ENCODE measurements around the gene PLSCR2. TPM values are rescaled to one million over a fixed set of nuclear protein-coding genes. Genes with fewer than 3 reads are reported as not detected.

Gene PLSCR2
- total RNA-seq, 3 donors from 2014 or later (not counting 1 experiment from before 2014, with no cell fraction given): 0.38 TPM; not detected in 2

DNA sequence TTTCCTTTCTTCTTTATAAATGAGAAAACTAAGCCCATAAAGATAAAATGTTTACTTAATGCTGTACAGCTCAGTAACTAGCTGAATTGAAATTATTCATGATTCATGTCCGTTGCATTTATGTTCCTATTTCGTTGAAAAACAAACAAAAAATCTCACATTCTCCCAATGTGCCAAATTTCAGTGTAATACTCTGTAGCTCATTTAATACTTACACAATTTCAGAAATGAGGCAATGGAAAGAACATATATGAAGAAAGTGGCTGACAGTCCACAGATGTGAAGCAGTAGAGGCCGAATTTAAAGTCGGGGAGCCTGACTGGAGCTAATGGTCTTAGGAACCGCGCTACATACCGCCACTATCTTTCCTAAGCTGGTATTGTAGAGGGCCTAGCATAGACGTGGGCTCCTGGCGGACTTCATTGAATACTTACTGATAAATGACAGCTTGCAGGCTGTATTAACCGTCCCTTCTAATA is 651 bp downstream of the PLSCR2 start:
- H3K27ac Mint-ChIP-seq: peak overlapping the region in 1 of 2 donors; percentile 87
- H3K27me3 Mint-ChIP-seq (ENCODE audit: low read depth in 2 of 2): peaks cover under 1 to 2% of the 10 kb centered on the region in 2 donors
- H3K36me3 Mint-ChIP-seq: no peaks in the 10 kb centered on the region
- Histone ChIP-seq H3K36me3 (ENCODE audit: control insufficient read depth, insufficient read depth, low read length) (no peaks in the 10 kb centered on the region), H3K4me3 (ENCODE audit: low read length) (peak overlapping the region; percentile 72), H3K27me3 (ENCODE audit: control insufficient read depth, insufficient read depth, low read length) (no peaks in the 10 kb centered on the region), H3K4me1 (ENCODE audit: control insufficient read depth, insufficient read depth, low read length) (peaks cover 13% of the 10 kb centered on the region), H3K9me3 (ENCODE audit: control insufficient read depth, insufficient read depth, low read length) (no peaks in the 10 kb centered on the region), H3K27ac (ENCODE audit: low read length) (peak overlapping the region; percentile 60)
- peaks cover 0 to 7% of the 10 kb centered on the region in 2 donors for H3K4me1 Mint-ChIP-seq
- WGBS (ENCODE audit: insufficient coverage): 92% methylated on average over 10 of the region's 10 CpGs
- intact Hi-C loops (cut with micrococcal nuclease): no loop called here
- DNase-seq (no peak), ATAC-seq (no peak)
- peak overlapping the region; percentile 82 for H3K4me3 Mint-ChIP-seq
- TF ChIP-seq, protein P1, sequence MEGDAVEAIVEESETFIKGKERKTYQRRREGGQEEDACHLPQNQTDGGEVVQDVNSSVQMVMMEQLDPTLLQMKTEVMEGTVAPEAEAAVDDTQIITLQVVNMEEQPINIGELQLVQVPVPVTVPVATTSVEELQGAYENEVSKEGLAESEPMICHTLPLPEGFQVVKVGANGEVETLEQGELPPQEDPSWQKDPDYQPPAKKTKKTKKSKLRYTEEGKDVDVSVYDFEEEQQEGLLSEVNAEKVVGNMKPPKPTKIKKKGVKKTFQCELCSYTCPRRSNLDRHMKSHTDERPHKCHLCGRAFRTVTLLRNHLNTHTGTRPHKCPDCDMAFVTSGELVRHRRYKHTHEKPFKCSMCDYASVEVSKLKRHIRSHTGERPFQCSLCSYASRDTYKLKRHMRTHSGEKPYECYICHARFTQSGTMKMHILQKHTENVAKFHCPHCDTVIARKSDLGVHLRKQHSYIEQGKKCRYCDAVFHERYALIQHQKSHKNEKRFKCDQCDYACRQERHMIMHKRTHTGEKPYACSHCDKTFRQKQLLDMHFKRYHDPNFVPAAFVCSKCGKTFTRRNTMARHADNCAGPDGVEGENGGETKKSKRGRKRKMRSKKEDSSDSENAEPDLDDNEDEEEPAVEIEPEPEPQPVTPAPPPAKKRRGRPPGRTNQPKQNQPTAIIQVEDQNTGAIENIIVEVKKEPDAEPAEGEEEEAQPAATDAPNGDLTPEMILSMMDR (IDR thresholded peaks at IDR 0.05): no peak
- no peaks in the 10 kb centered on the region for H3K9me3 Mint-ChIP-seq

GRCh38 chr3:146468234-146468633 is 1.1 kb downstream of the PLSCR2 start:
- peaks cover 0 to 7% of the 10 kb centered on the region in 2 donors for H3K4me1 Mint-ChIP-seq
- peaks cover 0 to 4% of the 10 kb centered on the region in 2 donors for H3K27me3 Mint-ChIP-seq (ENCODE audit: low read depth in 2 of 2)
- H3K27ac Mint-ChIP-seq: peak overlapping the region in 1 of 2 donors; percentile 87
- H3K9me3 ChIP-seq (ENCODE audit: control insufficient read depth, insufficient read depth, low read length): no peaks in the 10 kb centered on the region
- peaks cover 13% of the 10 kb centered on the region for H3K4me1 ChIP-seq (ENCODE audit: control insufficient read depth, insufficient read depth, low read length)
- no peaks in the 10 kb centered on the region for H3K36me3 ChIP-seq (ENCODE audit: control insufficient read depth, insufficient read depth, low read length)
- intact Hi-C loops (cut with micrococcal nuclease): no loop called here
- no peaks in the 10 kb centered on the region for H3K27me3 ChIP-seq (ENCODE audit: control insufficient read depth, insufficient read depth, low read length)
- WGBS (ENCODE audit: insufficient coverage): 94% methylated on average over 4 of the region's 4 CpGs
- DNase-seq (no peak), ATAC-seq (no peak)
- no peaks in the 10 kb centered on the region for H3K36me3 Mint-ChIP-seq
- TF ChIP-seq, protein P1 (IDR thresholded peaks at IDR 0.05): no peak
- H3K4me3 ChIP-seq (ENCODE audit: low read length): no peak overlapping the region
- peak overlapping the region; percentile 17 for H3K4me3 Mint-ChIP-seq
- no peak overlapping the region for H3K27ac ChIP-seq (ENCODE audit: low read length)
- H3K9me3 Mint-ChIP-seq: no peaks in the 10 kb centered on the region

GRCh38 chr3:146466604-146467003 is 2.8 kb downstream of the PLSCR2 start:
- no peaks in the 10 kb centered on the region for H3K27me3 ChIP-seq (ENCODE audit: control insufficient read depth, insufficient read depth, low read length)
- H3K4me3 ChIP-seq (ENCODE audit: low read length): no peak overlapping the region
- Mint-ChIP-seq H3K9me3 (no peaks in the 10 kb centered on the region), H3K4me1 (peaks cover 0 to 7% of the 10 kb centered on the region in 2 donors), H3K27me3 (ENCODE audit: low read depth in 2 of 2) (peaks cover 0 to 4% of the 10 kb centered on the region in 2 donors), H3K36me3 (no peaks in the 10 kb centered on the region), H3K27ac (no peak overlapping the region), H3K4me3 (no peak overlapping the region)
- no peak for DNase-seq
- peaks cover 13% of the 10 kb centered on the region for H3K4me1 ChIP-seq (ENCODE audit: control insufficient read depth, insufficient read depth, low read length)
- TF ChIP-seq, protein P1 (IDR thresholded peaks at IDR 0.05): no peak
- H3K9me3 ChIP-seq (ENCODE audit: control insufficient read depth, insufficient read depth, low read length): no peaks in the 10 kb centered on the region
- intact Hi-C loops (cut with micrococcal nuclease): no loop called here
- no peak overlapping the region for H3K27ac ChIP-seq (ENCODE audit: low read length)
- H3K36me3 ChIP-seq (ENCODE audit: control insufficient read depth, insufficient read depth, low read length): no peaks in the 10 kb centered on the region
- WGBS (ENCODE audit: insufficient coverage): no CpG with 5 or more reads among the region's 1 CpG
- ATAC-seq: no peak
